Stimulated activated naive CD4-positive, alpha-beta T cell treated with Interleukin-2 at 50 U/mL for 16 hours (primary cell): ENCODE results near the gene APOBEC3G.

ENCODE experiments used
- DNase-seq: peaks from one replicate; lab custom pipeline; 2025; lab: John Stamatoyannopoulos, UW

The APOBEC3G gene

GRCh38 chr22:39122772-39123470 is 45.8 kb downstream of the APOBEC3G start:
- no peak for DNase-seq

- DNase-seq: no peak
Observed at GRCh38 chr22:39123751-39124581, 46.9 kb downstream of the APOBEC3G start.

- DNase-seq: no peak
Observed at GRCh38 chr22:39125622-39126021, 48.5 kb downstream of the APOBEC3G start.

GRCh38 chr22:39128508-39128907 is 51.4 kb downstream of the APOBEC3G start:
- no peak for DNase-seq

GRCh38 chr22:39129081-39129480 is 52.0 kb downstream of the APOBEC3G start:
- no peak for DNase-seq

- no peak for DNase-seq
Observed at GRCh38 chr22:39129746-39130145, 52.7 kb downstream of the APOBEC3G start.

GRCh38 chr22:39130152-39130704 is 53.2 kb downstream of the APOBEC3G start:
- no peak for DNase-seq

- no peak for DNase-seq
Observed at GRCh38 chr22:39130892-39131855, 54.1 kb downstream of the APOBEC3G start.

- DNase-seq: no peak
Observed at GRCh38 chr22:39132281-39132680, 55.2 kb downstream of the APOBEC3G start.

- no peak for DNase-seq
Observed at GRCh38 chr22:39132871-39133524, 55.9 kb downstream of the APOBEC3G start.

- DNase-seq: no peak
Observed at GRCh38 chr22:39133871-39134270, 56.8 kb downstream of the APOBEC3G start.

- DNase-seq: no peak
Observed at GRCh38 chr22:39134366-39135091, 57.5 kb downstream of the APOBEC3G start.

- no peak for DNase-seq
Observed at GRCh38 chr22:39135092-39135896, 58.2 kb downstream of the APOBEC3G start.

GRCh38 chr22:39136317-39136716 is 59.2 kb downstream of the APOBEC3G start:
- no peak for DNase-seq
